GM21381 (cell line): ENCODE results near the gene SCO2.

Experiments
- ATAC-seq: cut with Tn5 transposase; IDR thresholded peaks from one replicate; pipeline ENCODE4 v1.9.1; 2021; ENCODE audit warnings: mild to moderate bottlenecking, moderate library complexity; ENCODE audit not compliant: unreplicated experiment

SCO2 gene

DNA sequence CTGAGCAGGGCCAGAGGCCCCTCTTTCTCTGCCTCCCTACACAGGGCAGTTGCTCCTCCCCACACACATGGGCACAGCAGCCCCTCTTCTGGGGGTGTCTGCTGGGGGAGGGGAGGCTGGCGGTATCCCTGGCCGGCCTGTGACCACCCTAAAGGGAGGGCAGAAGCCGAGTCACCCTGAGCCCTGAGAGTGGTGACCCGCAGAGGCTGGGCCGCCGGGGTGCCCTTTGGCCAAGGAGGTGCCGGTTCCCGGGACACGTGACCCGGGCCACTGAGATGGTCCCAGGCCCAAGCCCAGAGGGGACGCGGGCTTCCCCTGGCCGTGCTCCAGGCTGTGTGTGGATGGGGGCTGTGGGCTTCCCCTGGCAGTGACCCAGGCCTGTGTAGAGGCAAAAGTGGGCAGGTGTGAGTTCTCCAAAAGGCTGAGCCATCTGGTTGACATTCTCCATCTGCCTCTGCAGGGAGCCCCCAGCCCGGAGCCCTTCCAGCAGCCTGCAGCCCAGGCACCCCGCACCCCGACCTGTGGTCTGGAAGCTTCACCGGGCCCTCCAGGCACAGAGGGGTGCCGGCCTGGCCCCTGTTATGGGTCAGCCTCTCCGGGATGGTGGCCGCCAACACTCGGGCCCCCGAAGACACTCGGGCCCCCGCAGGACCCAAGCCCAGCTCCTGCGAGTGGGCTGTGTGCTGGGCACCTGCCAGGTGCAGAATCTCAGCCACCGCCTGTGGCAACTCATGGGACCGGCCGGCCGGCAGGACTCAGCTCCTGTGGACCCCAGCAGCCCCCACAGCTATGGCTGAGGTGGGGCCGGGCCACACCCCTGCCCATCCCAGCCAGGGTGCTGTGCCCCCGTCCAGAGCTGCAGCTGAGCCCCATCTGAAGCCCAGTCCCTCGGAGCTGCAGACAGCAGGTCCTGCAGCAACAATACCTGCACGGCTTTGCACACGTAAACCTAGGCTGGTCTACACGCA is 43.0 kb downstream of the SCO2 start:
- ATAC-seq = no peak

DNA sequence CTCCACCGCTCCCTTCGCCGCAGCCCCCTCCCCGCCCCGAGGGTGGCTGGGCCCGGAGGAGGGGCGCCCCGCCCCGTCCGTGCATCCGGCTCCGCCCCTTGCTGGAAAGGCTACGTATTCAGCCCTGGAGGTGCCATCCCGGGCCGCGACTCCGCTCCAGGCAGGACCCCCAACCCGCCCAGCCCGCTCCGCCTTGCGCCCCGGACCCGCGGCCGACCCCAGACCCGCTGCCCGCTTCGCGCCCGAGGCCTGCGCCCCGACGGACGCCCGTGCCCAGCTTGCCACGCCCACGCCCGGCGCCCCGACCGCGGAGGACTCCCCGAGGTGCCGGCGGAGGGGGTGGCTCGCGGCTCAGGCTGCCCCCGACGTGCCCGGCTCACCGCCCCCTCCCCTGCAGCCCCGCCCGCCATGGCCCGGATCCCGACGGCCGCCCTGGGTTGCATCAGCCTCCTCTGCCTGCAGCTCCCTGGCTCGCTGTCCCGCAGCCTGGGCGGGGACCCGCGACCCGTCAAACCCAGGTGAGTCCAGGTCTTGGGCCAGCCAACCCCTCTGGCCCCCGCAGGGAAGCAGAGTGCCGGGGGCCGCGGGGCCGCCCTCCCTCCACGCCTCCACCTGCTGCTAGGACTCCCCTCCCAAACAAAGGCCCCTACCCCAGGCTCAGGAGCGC is 43.8 kb downstream of the SCO2 start, which contains the start of gene ADM2:
Gene ADM2, plus strand, starts transcription at position 104 of the 667 bp plus-strand sequence. Its CDS starts 305 bp downstream, at position 409.
- ATAC-seq = no peak

DNA sequence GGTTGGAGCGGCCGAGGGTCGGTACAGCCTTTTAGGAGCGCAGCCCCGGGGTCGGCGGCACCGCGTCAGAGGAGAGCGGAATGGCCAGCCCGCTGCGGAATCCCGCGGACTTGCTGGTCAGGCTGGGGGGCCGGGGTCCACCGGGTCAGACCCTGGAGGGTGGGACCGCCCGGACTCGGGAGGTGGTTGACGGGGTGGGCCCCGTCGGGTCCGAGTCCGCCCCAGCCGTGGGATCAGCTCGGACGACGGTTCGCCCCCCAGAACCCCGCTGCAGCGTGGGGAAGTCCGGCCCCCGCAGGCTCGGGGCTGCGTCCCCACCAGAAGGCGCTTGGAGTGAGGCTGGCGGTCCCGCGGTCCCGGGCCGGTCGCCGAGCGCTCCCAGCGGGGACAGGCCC is 44.4 kb downstream of the SCO2 start:
- ATAC-seq = no peak

DNA sequence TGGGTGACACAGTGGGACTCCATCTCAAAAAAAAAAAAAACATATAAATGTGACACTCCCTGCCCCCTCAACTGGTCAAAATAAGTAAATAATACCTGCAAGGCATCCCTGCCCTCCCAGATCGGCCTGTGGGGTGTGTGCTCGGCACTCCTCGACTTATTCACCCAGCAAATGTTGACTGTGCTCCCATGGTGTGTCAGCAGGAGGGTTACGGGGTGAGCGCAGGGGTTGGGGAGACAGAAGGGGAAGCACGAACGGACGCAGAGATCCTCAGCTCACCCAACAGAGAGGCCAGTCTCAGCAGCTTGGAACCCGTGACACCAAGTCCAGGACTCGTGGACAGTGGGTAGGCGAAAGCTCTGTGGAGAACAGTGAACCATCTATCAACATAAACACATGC is 45.7 kb downstream of the SCO2 start:
- ATAC-seq = no peak

DNA sequence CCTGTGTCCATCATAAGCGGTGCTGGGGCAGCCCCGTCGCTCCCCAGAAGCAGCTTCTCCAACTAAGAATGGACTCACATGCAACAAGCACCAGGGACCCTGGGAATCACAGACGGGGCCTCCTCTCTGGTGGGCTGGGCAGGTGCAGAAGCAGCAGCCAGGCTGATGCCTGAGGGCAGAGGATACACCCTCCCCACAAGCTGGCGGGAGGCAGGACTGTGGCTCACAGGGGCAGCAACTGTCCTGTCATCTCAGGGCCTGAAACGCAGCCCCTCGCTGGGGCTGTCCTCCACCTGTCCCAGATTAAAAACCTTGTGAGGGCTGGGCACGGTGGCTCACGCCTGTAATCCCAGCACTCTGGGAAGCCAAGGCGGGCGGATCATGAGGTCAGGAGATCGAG is 47.5 kb downstream of the SCO2 start:
- ATAC-seq = no peak

DNA sequence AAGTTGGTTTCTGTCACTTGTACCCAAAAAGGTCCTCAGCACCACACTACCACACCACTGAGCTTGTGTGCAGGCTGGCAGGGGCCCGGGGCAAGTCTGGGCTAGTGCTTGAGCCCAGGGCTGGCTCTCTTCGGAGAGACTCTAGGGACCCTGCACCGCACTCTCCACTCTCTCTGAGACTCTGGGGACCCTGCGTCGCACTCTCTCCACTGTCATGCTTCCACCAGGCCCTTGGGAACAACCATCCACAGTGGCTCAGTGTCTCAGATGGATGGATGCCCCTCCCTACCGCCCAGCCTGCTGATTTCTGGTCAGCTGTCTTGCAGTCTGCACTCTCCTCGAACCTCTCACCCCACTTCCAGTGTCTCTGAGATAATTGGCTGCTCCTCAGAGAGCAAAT is 48.5 kb downstream of the SCO2 start:
- no peak for ATAC-seq

DNA sequence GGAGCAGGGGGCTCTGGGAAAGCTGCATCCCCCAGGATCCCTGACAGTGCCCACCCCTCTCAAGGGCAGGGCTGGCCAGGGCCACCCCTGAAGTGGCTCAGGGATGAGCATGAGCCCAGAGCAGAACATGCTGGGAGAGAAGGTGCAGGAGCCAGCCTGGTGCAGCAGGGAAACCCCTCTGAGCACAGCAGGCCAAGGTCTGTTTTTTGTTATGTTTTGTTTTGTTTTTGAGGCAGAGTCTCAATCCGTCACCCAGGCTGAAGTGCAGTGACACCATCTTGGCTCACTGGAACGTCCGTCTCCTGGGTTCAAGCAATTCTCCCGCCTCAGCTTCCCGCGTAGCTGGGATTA is 49.8 kb downstream of the SCO2 start:
- ATAC-seq = no peak

DNA sequence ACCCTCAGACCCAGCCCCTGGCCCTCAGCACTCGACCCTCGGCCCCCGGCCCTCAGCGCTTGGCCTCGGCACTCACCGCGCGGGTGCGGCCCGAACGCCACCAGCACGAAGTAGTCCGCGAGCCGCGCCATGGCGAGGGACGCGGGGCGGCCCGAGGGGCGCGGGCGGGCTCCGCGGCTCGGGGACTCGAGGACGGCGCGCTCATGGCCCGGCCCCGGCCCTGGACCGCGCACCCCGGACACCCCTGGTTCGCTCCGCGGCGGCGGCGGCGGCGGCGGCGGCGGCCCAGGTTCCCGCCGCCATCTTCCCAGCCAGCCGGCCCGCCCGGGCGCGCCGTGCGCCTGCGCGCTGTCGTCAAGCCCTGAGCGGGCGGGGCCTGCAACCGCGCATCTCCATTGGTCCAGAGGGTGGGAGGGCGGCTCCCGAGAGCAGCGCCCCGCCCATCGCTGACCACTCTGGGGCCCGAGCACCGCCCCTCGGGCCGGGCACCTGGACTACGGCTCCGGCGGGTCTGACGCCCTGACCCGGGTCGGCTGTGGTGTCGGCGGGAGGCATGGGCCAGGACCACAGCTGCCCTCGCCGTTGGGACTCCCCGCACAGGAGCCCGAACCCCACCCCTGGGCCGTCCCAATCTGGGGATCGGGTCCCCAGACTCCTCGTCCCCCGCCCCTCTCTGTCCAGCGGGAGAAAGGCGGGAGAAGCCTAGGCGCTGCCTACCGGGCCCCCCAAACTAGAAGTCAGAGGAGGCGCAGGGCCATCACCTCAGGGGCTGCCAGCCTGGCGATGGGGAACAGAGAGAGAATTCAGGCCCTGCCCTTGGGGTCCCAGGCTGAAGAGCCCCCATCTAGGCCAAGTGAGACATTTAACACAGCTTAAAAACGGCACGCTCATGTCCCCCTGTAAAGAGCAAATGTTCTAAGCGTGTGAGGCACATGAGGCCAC is 50.4 kb downstream of the SCO2 start, which contains the start of gene SBF1:
Gene SBF1, minus strand, starts transcription at position 326 of the 942 bp plus-strand sequence. Its CDS starts 195 bp downstream, at position 131.
- peak; percentile 67 for ATAC-seq

DNA sequence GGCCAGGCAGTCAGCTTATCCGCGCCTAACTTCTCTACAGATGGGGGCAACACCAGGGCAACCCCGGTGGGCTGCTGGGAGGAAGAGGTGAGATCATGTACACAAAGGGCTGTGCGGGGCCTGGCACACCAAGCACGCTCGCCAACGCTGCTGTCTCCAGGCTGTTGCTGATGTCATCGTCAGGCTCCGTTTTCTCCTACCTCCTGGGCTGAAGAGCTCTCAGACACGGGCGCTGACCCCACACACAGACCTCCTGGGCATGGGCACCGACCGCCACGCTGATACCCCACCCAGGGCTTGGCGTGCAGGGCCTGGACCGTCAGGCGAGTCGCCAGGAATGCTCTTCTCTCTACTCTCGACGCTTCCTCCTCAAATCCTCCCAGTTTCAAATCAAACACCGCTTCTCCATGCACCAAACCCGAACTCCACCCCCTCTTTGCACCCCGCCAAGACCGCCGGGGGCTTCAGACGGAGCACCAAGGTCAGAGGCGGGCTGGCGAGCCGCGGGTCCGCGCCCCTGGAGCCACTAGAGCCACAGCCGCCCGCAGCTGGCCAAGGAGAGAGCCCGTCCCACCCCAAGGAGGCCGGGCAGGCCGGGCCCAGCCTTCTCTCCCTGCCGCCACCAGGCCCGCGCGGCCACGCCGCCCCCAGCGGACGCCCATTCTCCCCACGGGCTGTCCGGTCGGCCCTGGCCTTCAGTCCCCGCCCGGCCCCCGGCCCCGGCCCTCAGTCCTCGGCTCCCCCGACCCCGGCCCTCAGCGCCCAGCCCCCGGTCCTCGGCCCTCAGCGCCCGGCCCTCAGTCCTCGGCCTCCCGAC is 51.3 kb downstream of the SCO2 start:
- ATAC-seq = no peak
